HT-29 (cell line): Measurements from ENCODE around the gene SEMA3B. TPM values are rescaled to one million over a fixed set of nuclear protein-coding genes. Genes with fewer than 3 reads are reported as not detected.
"Not testable (repeated sequence)": the region's sequence is repeated elsewhere in the genome, so short reads cannot be mapped to it uniquely, and the experiment has no call there.

Source experiments
- DNase-seq: peaks from one replicate; pipeline ENCODE4 v3.0.0-alpha.2; 2015; ENCODE audit warnings: low spot score
- total RNA-seq: library from RNA; depleted of rRNA; stranded (reverse); fragments of >200 nt; shearing (Covaris generic); gene quantifications from 2 replicates; pipeline ENCODE4 v1.2.3, GENCODE V29; 2014

The SEMA3B gene
- total RNA-seq, 1 experiment from 2014 or later: 94.2 TPM

- DNase-seq: no peak
Measured at GRCh38 chr3:50258979-50259378, 10.0 kb upstream of the SEMA3B start.

GRCh38 chr3:50259432-50260026 is 9.4 kb upstream of the SEMA3B start:
- no peak for DNase-seq

- DNase-seq: peak; percentile 82
Measured at GRCh38 chr3:50260027-50260941, 8.7 kb upstream of the SEMA3B start.

GRCh38 chr3:50260942-50261441 is 8.0 kb upstream of the SEMA3B start:
- no peak for DNase-seq

GRCh38 chr3:50261505-50261904 is 7.4 kb upstream of the SEMA3B start:
- no peak for DNase-seq

GRCh38 chr3:50262200-50262599 is 6.7 kb upstream of the SEMA3B start:
- DNase-seq: not testable (repeated sequence)

GRCh38 chr3:50262778-50263177 is 6.2 kb upstream of the SEMA3B start:
- DNase-seq: no peak

GRCh38 chr3:50263478-50264382 is 5.2 kb upstream of the SEMA3B start:
- no peak for DNase-seq

- peak; percentile 83 for DNase-seq
Measured at GRCh38 chr3:50264383-50264963, 4.5 kb upstream of the SEMA3B start.

- DNase-seq: peak; percentile 73
Measured at GRCh38 chr3:50264964-50265485, 3.9 kb upstream of the SEMA3B start.

GRCh38 chr3:50265571-50265970 is 3.4 kb upstream of the SEMA3B start:
- DNase-seq: no peak

GRCh38 chr3:50266017-50266416 is 2.9 kb upstream of the SEMA3B start:
- no peak for DNase-seq

GRCh38 chr3:50266836-50267235 is 2.1 kb upstream of the SEMA3B start:
- no peak for DNase-seq

GRCh38 chr3:50267280-50267913 is 1.6 kb upstream of the SEMA3B start:
- no peak for DNase-seq

- DNase-seq: no peak
Measured at GRCh38 chr3:50268276-50268675, 671 bp upstream of the SEMA3B start.

GRCh38 chr3:50269460-50269859 is 513 bp downstream of the SEMA3B start:
- DNase-seq: no peak

GRCh38 chr3:50269977-50270413 is 1.0 kb downstream of the SEMA3B start:
- DNase-seq: no peak

- DNase-seq: no peak
Measured at GRCh38 chr3:50270422-50271224, 1.7 kb downstream of the SEMA3B start.

- DNase-seq: no peak
Measured at GRCh38 chr3:50271314-50271936, 2.5 kb downstream of the SEMA3B start.
